ENCODE measurements around the gene MPPED2.
"Not testable (repeated sequence)": the region's sequence is repeated elsewhere in the genome, so short reads cannot be mapped to it uniquely, and the experiment has no call there.

Gene MPPED2

GRCh38 chr11:30579415-30580175, 6.6 kb downstream of the MPPED2 start:
- no peak for DNase-seq (ENCODE audit: low read depth)

GRCh38 chr11:30578406-30578805, 7.7 kb downstream of the MPPED2 start:
- no peak for DNase-seq (ENCODE audit: low read depth)

GRCh38 chr11:30573951-30574350, 12.2 kb downstream of the MPPED2 start:
- no peak for DNase-seq (ENCODE audit: low read depth)

- no peak for DNase-seq (ENCODE audit: low read depth)
These were observed 17.2 kb downstream of the MPPED2 start for GRCh38 chr11:30568931-30569330.

GRCh38 chr11:30567644-30568043, 18.5 kb downstream of the MPPED2 start:
- no peak for DNase-seq (ENCODE audit: low read depth)

- no peak for DNase-seq (ENCODE audit: low read depth)
These were observed 19.0 kb downstream of the MPPED2 start for GRCh38 chr11:30567120-30567519.

- no peak for DNase-seq (ENCODE audit: low read depth)
These were observed 19.7 kb downstream of the MPPED2 start for GRCh38 chr11:30566482-30566881.

GRCh38 chr11:30565027-30565426, 21.1 kb downstream of the MPPED2 start:
- no peak for DNase-seq (ENCODE audit: low read depth)

GRCh38 chr11:30561691-30562415, 24.3 kb downstream of the MPPED2 start:
- no peak for DNase-seq (ENCODE audit: low read depth)

- no peak for DNase-seq (ENCODE audit: low read depth)
These were observed 25.7 kb downstream of the MPPED2 start for GRCh38 chr11:30560206-30561106.

- DNase-seq (ENCODE audit: low read depth) = no peak
These were observed 27.1 kb downstream of the MPPED2 start for GRCh38 chr11:30559004-30559403.

- not testable (repeated sequence) for DNase-seq (ENCODE audit: low read depth)
These were observed 31.6 kb downstream of the MPPED2 start for GRCh38 chr11:30554587-30554986.

GRCh38 chr11:30553521-30554110, 32.5 kb downstream of the MPPED2 start:
- no peak for DNase-seq (ENCODE audit: low read depth)

GRCh38 chr11:30552839-30553238, 33.3 kb downstream of the MPPED2 start:
- DNase-seq (ENCODE audit: low read depth) = no peak

GRCh38 chr11:30550022-30550542, 36.1 kb downstream of the MPPED2 start:
- no peak for DNase-seq (ENCODE audit: low read depth)

- no peak for DNase-seq (ENCODE audit: low read depth)
These were observed 36.6 kb downstream of the MPPED2 start for GRCh38 chr11:30549565-30549964.

- no peak for DNase-seq (ENCODE audit: low read depth)
These were observed 39.8 kb downstream of the MPPED2 start for GRCh38 chr11:30546334-30546733.

GRCh38 chr11:30545507-30545906, 40.6 kb downstream of the MPPED2 start:
- no peak for DNase-seq (ENCODE audit: low read depth)

- no peak for DNase-seq (ENCODE audit: low read depth)
These were observed 43.1 kb downstream of the MPPED2 start for GRCh38 chr11:30543066-30543465.

- no peak for DNase-seq (ENCODE audit: low read depth)
These were observed 45.4 kb downstream of the MPPED2 start for GRCh38 chr11:30540781-30541180.

GRCh38 chr11:30538251-30538650, 47.9 kb downstream of the MPPED2 start:
- no peak for DNase-seq (ENCODE audit: low read depth)

- DNase-seq (ENCODE audit: low read depth) = no peak
These were observed 50.3 kb downstream of the MPPED2 start for GRCh38 chr11:30535818-30536217.
